CD4-positive, alpha-beta T cell (primary cell): ENCODE data around the gene DHH. TPM values are rescaled to one million over a fixed set of nuclear protein-coding genes. Genes with fewer than 3 reads are reported as not detected.
A peak's percentile ranks its signal among the peaks of the same experiment; 100 is the strongest.

Experiments
- ATAC-seq: fragments of 200-7000 bp; cut with Tn5 transposase; one replicate; pipeline ENCODE4 v1.10.0; 2022; ENCODE audit warnings: mild to moderate bottlenecking; ENCODE audit not compliant: poor library complexity
- CTCF ChIA-PET: fragments of 350-600 bp; sonication (Branson Sonifier 250); formaldehyde crosslinking; loops from one replicate; lab custom pipeline; 2021; ENCODE audit warnings: antibody characterized with exemption, inconsistent platforms; lab: Charles Lee
- POLR2A ChIA-PET: fragments of 350-600 bp; sonication (Branson Sonifier 250); formaldehyde crosslinking; loops from one replicate; lab custom pipeline; 2021; ENCODE audit warnings: antibody characterized with exemption, inconsistent platforms; lab: Charles Lee
- DNase-seq, 14 experiments: peaks; one replicate each; pipeline ENCODE4 v3.0.0-alpha.2; 2013 to 2020; ENCODE audit warnings: mixed read lengths in 2 of 14
- H3K27ac ChIP-seq, 2 donors: one replicate each; pipeline versions ENCODE4 v1.5.1 to v1.7.0; 2013; ENCODE audit warnings: low read length in 2 of 2, low read depth in 1 of 2, mild to moderate bottlenecking in 1 of 2
- H3K27me3 ChIP-seq, 2 experiments: 1 replicate in 1 of 2; 2 replicates in 1 of 2; pipeline versions ENCODE4 v1.6.1 to v1.7.0; 2013; ENCODE audit warnings: low read length in 2 of 2, control low read depth in 1 of 2, mild to moderate bottlenecking in 1 of 2, moderate library complexity in 1 of 2; ENCODE audit not compliant: insufficient read depth in 2 of 2, control insufficient read depth in 1 of 2
- H3K36me3 ChIP-seq: one replicate; pipeline ENCODE4 v1.6.1; 2013; ENCODE audit warnings: low read length, control low read depth; ENCODE audit not compliant: insufficient read depth
- H3K4me1 ChIP-seq: one replicate; pipeline ENCODE4 v1.6.1; 2013; ENCODE audit warnings: low read length, control low read depth; ENCODE audit not compliant: insufficient read depth
- H3K4me3 ChIP-seq: one replicate; pipeline ENCODE4 v1.5.1; 2013; ENCODE audit warnings: mild to moderate bottlenecking, low read length, moderate library complexity
- H3K9me3 ChIP-seq, 2 experiments: 1 replicate in 1 of 2; 2 replicates in 1 of 2; pipeline versions ENCODE4 v1.6.1 to v1.7.0; 2013; ENCODE audit warnings: low read length in 2 of 2, mild to moderate bottlenecking in 2 of 2, control low read depth in 1 of 2, moderate library complexity in 1 of 2; ENCODE audit not compliant: control insufficient read depth in 1 of 2, insufficient read depth in 1 of 2
- H3K27ac Mint-ChIP-seq: one replicate; pipeline ENCODE4 v1.8.0; 2020; ENCODE audit warnings: mixed read lengths
- H3K27me3 Mint-ChIP-seq: one replicate; pipeline ENCODE4 v1.8.0; 2021; ENCODE audit warnings: mixed read lengths
- H3K36me3 Mint-ChIP-seq: one replicate; pipeline ENCODE4 v1.8.0; 2021; ENCODE audit warnings: low read depth, mixed read lengths
- H3K4me1 Mint-ChIP-seq: one replicate; pipeline ENCODE4 v1.8.0; 2021; ENCODE audit warnings: low read depth, mixed read lengths
- H3K4me3 Mint-ChIP-seq: one replicate; pipeline ENCODE4 v1.8.0; 2020; ENCODE audit warnings: mild to moderate bottlenecking, mixed read lengths
- H3K9me3 Mint-ChIP-seq: one replicate; pipeline ENCODE4 v1.8.0; 2020; ENCODE audit warnings: mixed read lengths
- CTCF ChIP-seq: fragments of 200-600 bp; IDR thresholded peaks from one replicate; pipeline ENCODE4 v1.8.0; 2022; ENCODE audit warnings: antibody characterized with exemption, mild to moderate bottlenecking
- intact Hi-C, 2 experiments: fragments of 100-400 bp; cut with DNase I in 1 of 2; cut with micrococcal nuclease in 1 of 2; formaldehyde crosslinking; loops; one replicate each; pipeline versions ENCODE4 v1.15.1 to v1.9.0; 2023 to 2025; cut with DNase I, micrococcal nuclease
- polyA plus RNA-seq, 2 donors: library from polyadenylated mRNA; unstranded; fragments of 120-200 nt; gene quantifications; one replicate each; pipeline ENCODE4 v1.2.1, GENCODE V29; 2013
- total RNA-seq, 174 experiments: library from RNA in 2 of 174; stranded (reverse) in 2 of 174; gene quantifications; one replicate each; pipeline ENCODE4 v1.2.3 and lab custom pipeline; 2021 to 2026

Gene DHH
- total RNA-seq (1 to 10 TPM in 1 of 2 experiments, under 1 TPM in 1; 0.71 to 1.1 TPM), total RNA-seq (lab: John Stamatoyannopoulos, UW) (0 to 0.96 (median 0.11) reads per million in 172 experiments)
- not detected for polyA plus RNA-seq (2013, experiment 1 of 2)
- 0.07 TPM for polyA plus RNA-seq (2013, experiment 2 of 2)

- no peaks in the 10 kb centered on the region for H3K9me3 Mint-ChIP-seq
- Histone ChIP-seq H3K27ac (no peak within 1 kb of the TSS), H3K36me3 (peaks cover 22% of the 10 kb centered on the region), H3K4me3 (no peak within 1 kb of the TSS), H3K4me1 (peaks cover 49% of the 10 kb centered on the region), H3K9me3 (peaks cover 0 to 19% of the 10 kb centered on the region in 2 experiments), H3K27me3 (peaks cover 50 to 56% of the 10 kb centered on the region in 2 experiments)
- DNase-seq (peak in 1 of 14 experiments; percentile 39), ATAC-seq (peak; percentile 6)
- H3K27me3 Mint-ChIP-seq = peaks cover 64% of the 10 kb centered on the region
- TF ChIP-seq CTCF = no peak
- intact Hi-C loops = loop anchor here in 1 of 2 experiments (2.0 kb wide), 1 partner anchor 16 kb away; the partner anchor contains the start of gene LMBR1L
- H3K4me3 Mint-ChIP-seq = peak within 1 kb of the TSS; percentile 44
- peaks cover 60% of the 10 kb centered on the region for H3K4me1 Mint-ChIP-seq
- CTCF ChIA-PET = interaction anchor here (0.6 to 3.1 kb wide), 5 partner anchors 15 to 141 kb away, joined by 3 to 20 read pairs (median 3); partner anchors contain the start of gene LMBR1L
- peaks cover 25% of the 10 kb centered on the region for H3K36me3 Mint-ChIP-seq
- POLR2A ChIA-PET = interaction anchor here (0.6 to 5.1 kb wide), 10 partner anchors 14 to 230 kb away, joined by 3 to 42 read pairs (median 4); partner anchors contain the start of genes FKBP11, LMBR1L, PRKAG1 and RHEBL1
- H3K27ac Mint-ChIP-seq = peak within 1 kb of the TSS; percentile 7
Measured at GRCh38 chr12:49094160-49094974, at the start of gene DHH. DHH (minus strand) TSS chr12:49094801; CDS start chr12:49094512, 289 bp downstream.

DNA sequence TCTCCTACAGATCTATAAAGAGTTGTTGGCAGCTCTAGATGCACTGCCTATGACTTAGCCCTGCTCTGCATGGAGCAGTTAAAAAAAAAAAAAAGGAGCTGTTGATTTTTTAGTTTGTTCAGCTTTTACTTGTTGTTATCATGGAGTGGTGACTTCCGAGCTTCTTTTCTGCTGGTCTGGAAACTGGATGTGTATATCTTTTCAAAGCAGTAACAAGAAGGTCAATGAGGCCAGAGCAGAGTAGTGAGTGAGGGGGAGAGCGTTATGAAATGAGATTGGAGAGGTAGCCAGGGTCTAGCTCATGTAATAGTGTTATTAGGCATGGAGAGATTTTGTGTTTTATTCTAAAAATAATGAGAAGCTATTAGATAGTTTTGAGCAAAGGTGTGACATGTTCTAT is 49.8 kb upstream of the DHH start:
- Mint-ChIP-seq H3K36me3 (no peaks in the 10 kb centered on the region), H3K27ac (no peak overlapping the region), H3K9me3 (no peaks in the 10 kb centered on the region), H3K27me3 (no peaks in the 10 kb centered on the region), H3K4me3 (no peak overlapping the region), H3K4me1 (no peaks in the 10 kb centered on the region)
- Histone ChIP-seq H3K4me1 (no peaks in the 10 kb centered on the region), H3K9me3 (no peaks in the 10 kb centered on the region), H3K27ac (no peak overlapping the region), H3K36me3 (no peaks in the 10 kb centered on the region), H3K4me3 (no peak overlapping the region), H3K27me3 (no peaks in the 10 kb centered on the region)
- POLR2A ChIA-PET = interaction anchor here (0.6 to 2.1 kb wide), 2 partner anchors 13 to 144 kb away, joined by 4 to 13 read pairs; partner anchors contain the start of gene TUBA1B
- no peak for ATAC-seq
- TF ChIP-seq CTCF = no peak
- CTCF ChIA-PET = no interaction called here
- intact Hi-C loops = no loop called here
- no peak for DNase-seq

GRCh38 chr12:49138999-49139398 is 44.4 kb upstream of the DHH start:
- Mint-ChIP-seq H3K4me3 (no peak overlapping the region), H3K9me3 (no peaks in the 10 kb centered on the region), H3K36me3 (no peaks in the 10 kb centered on the region), H3K27ac (no peak overlapping the region), H3K4me1 (no peaks in the 10 kb centered on the region), H3K27me3 (no peaks in the 10 kb centered on the region)
- no peaks in the 10 kb centered on the region for H3K27me3 ChIP-seq
- H3K4me3 ChIP-seq = no peak overlapping the region
- no peaks in the 10 kb centered on the region for H3K9me3 ChIP-seq
- ChIA-PET CTCF (no interaction called here), POLR2A (no interaction called here)
- TF ChIP-seq CTCF = no peak
- intact Hi-C loops = loop anchor here in 1 of 2 experiments (5.0 kb wide), 1 partner anchor 33 kb away; no protein-coding TSS in a partner anchor
- no peaks in the 10 kb centered on the region for H3K36me3 ChIP-seq
- no peaks in the 10 kb centered on the region for H3K4me1 ChIP-seq
- ATAC-seq = no peak
- H3K27ac ChIP-seq = no peak overlapping the region
- DNase-seq = no peak
